A375 (cell line): Measurements from ENCODE around the gene SPEF2. TPM values are rescaled to one million over a fixed set of nuclear protein-coding genes. Genes with fewer than 3 reads are reported as not detected.

Experiments
- small RNA-seq: library from RNA; depleted of rRNA; stranded (forward); fragments of <200 nt; gene quantifications from one replicate; pipeline ENCODE3, GENCODE V24; 2014
- total RNA-seq: library from RNA; depleted of rRNA; stranded (reverse); fragments of >200 nt; shearing (Covaris generic); gene quantifications from 2 replicates; pipeline ENCODE4 v1.2.3, GENCODE V29; 2014; rRNA removed

Gene SPEF2, protein sequence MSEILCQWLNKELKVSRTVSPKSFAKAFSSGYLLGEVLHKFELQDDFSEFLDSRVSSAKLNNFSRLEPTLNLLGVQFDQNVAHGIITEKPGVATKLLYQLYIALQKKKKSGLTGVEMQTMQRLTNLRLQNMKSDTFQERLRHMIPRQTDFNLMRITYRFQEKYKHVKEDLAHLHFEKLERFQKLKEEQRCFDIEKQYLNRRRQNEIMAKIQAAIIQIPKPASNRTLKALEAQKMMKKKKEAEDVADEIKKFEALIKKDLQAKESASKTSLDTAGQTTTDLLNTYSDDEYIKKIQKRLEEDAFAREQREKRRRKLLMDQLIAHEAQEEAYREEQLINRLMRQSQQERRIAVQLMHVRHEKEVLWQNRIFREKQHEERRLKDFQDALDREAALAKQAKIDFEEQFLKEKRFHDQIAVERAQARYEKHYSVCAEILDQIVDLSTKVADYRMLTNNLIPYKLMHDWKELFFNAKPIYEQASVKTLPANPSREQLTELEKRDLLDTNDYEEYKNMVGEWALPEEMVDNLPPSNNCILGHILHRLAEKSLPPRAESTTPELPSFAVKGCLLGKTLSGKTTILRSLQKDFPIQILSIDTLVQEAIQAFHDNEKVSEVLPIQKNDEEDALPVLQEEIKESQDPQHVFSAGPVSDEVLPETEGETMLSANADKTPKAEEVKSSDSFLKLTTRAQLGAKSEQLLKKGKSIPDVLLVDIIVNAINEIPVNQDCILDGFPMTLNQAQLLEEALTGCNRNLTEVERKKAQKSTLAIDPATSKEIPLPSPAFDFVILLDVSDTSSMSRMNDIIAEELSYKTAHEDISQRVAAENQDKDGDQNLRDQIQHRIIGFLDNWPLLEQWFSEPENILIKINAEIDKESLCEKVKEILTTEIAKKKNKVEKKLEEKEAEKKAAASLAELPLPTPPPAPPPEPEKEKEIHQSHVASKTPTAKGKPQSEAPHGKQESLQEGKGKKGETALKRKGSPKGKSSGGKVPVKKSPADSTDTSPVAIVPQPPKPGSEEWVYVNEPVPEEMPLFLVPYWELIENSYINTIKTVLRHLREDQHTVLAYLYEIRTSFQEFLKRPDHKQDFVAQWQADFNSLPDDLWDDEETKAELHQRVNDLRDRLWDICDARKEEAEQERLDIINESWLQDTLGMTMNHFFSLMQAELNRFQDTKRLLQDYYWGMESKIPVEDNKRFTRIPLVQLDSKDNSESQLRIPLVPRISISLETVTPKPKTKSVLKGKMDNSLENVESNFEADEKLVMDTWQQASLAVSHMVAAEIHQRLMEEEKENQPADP (N-terminal part only)
- 5.5 and 7.5 TPM in 2 replicates for total RNA-seq

DNA sequence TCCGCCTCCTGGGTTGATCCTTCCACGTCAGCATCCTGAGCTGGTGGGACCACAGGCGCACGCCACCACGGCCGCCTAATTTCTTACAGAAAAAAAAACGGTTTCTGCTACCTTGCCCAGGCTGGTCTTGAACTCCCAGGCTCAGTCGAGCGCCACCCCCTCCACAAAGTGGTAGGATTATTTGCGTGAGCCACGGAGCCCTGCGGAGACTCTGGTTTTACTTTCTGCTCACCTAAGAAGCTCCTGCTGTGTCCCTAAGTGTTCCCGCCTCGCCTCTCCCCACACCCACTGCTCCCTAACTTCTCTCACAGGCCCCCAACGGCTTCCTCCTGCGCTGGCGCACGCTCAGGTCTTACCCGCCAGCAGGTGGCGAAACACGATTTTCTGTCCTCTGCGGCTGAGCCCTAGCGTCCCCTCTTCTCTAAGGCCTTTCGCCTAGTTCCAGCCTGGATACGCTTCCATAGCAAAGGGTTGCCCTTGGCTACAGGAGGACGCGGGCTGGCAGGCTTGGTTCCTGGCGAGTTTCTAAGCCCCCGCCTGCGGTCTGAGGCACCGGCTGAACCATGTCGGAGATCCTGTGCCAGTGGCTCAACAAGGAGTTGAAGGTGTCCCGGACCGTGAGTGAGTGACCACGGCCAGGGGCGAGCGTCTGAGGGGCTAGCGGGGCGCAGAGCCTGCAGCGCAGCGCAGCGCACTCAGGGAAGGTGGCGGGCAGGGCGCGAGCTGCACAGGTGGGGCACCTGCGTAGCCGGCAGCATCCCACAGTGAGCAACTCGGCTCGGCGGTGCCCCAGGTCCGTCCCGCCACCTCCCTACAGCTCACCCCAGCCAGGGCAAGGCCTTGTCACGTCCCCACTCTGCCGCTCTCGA is at the start of gene SPEF2:
SPEF2 (plus strand) TSS at position 429 of the 869 bp plus-strand sequence; CDS start at position 564, 135 bp downstream.

DNA sequence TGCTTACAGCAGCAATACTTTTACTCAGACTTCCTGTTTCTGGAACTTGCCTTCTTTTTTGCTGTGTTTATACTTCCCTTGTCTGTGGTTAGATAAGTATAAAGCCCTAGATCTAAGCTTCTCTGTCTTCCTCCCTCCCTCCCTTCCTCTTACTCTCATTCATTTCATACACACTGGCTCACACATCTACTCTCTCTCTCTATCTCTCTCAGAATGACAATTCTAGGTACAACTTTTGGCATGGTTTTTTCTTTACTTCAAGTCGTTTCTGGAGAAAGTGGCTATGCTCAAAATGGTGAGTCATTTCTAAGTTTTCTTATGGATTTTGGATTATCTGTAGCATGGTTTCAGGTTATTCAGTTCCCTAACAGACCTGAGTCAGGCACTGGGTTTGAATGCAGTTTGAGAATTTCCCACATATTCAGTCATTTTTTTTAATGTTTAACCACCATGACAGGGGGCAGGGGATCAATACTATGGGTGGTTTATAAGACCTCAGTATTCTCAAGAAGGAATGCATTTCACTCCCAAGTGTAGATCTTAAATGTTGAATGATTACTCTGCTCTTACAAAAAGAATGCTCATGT is 239.2 kb downstream of the SPEF2 start, which contains the start of gene IL7R:
IL7R (plus strand) TSS at position 127 of the 587 bp plus-strand sequence; CDS start at position 214, 87 bp downstream.

Small RNA genes within 50 kb of the gene (small RNA-seq; reads per million reads assigned to genes)
- gene RNU7-130P, result not detected

Other genes with a start within 250 kb of the SPEF2 start
- gene IL7R, start 239.0 kb downstream of the SPEF2 start, total RNA-seq, result 7.3 and 8.3 TPM in 2 replicates